ACC112 (cell line): ENCODE measurements around the gene WDR4.
"Not testable (repeated sequence)": the region's sequence is repeated elsewhere in the genome, so short reads cannot be mapped to it uniquely, and the experiment has no call there.

ENCODE experiments used
- H2AFZ ChIP-seq: fragments of 200-600 bp; sonication (generic); one replicate; pipeline ENCODE4 v1.6.0; 2017; ENCODE audit warnings: antibody characterized with exemption, low read length; ENCODE audit not compliant: unreplicated experiment
- H3K27ac ChIP-seq: fragments of 200-600 bp; sonication (generic); 2 replicates; pipeline ENCODE4 v1.5.1; 2014; ENCODE audit warnings: low read depth, mild to moderate bottlenecking, antibody characterized with exemption, low read length, moderate library complexity
- H3K27me3 ChIP-seq: fragments of 200-600 bp; sonication (generic); 2 replicates; pipeline ENCODE4 v1.6.1; 2014; ENCODE audit warnings: mild to moderate bottlenecking, antibody characterized with exemption, low read length, moderate library complexity, mixed read lengths; ENCODE audit not compliant: insufficient read depth
- H3K36me3 ChIP-seq: fragments of 200-600 bp; sonication (generic); 2 replicates; pipeline ENCODE4 v1.6.1; 2016; ENCODE audit warnings: mild to moderate bottlenecking, antibody characterized with exemption, low read length, moderate library complexity, mixed read lengths; ENCODE audit not compliant: insufficient read depth
- H3K4me1 ChIP-seq: fragments of 200-600 bp; sonication (generic); one replicate; pipeline ENCODE4 v1.6.1; 2016; ENCODE audit warnings: low read length, mixed read lengths; ENCODE audit not compliant: insufficient read depth, unreplicated experiment, control insufficient read depth
- H3K4me3 ChIP-seq: fragments of 200-600 bp; sonication (generic); 2 replicates; pipeline ENCODE4 v1.5.1; 2014; ENCODE audit warnings: mild to moderate bottlenecking, low read depth, low read length
- H3K79me2 ChIP-seq: fragments of 200-600 bp; sonication (generic); one replicate; pipeline ENCODE4 v1.6.0; 2016; ENCODE audit warnings: low read length; ENCODE audit not compliant: control insufficient read depth, unreplicated experiment, insufficient read depth

Gene WDR4, protein sequence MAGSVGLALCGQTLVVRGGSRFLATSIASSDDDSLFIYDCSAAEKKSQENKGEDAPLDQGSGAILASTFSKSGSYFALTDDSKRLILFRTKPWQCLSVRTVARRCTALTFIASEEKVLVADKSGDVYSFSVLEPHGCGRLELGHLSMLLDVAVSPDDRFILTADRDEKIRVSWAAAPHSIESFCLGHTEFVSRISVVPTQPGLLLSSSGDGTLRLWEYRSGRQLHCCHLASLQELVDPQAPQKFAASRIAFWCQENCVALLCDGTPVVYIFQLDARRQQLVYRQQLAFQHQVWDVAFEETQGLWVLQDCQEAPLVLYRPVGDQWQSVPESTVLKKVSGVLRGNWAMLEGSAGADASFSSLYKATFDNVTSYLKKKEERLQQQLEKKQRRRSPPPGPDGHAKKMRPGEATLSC

DNA sequence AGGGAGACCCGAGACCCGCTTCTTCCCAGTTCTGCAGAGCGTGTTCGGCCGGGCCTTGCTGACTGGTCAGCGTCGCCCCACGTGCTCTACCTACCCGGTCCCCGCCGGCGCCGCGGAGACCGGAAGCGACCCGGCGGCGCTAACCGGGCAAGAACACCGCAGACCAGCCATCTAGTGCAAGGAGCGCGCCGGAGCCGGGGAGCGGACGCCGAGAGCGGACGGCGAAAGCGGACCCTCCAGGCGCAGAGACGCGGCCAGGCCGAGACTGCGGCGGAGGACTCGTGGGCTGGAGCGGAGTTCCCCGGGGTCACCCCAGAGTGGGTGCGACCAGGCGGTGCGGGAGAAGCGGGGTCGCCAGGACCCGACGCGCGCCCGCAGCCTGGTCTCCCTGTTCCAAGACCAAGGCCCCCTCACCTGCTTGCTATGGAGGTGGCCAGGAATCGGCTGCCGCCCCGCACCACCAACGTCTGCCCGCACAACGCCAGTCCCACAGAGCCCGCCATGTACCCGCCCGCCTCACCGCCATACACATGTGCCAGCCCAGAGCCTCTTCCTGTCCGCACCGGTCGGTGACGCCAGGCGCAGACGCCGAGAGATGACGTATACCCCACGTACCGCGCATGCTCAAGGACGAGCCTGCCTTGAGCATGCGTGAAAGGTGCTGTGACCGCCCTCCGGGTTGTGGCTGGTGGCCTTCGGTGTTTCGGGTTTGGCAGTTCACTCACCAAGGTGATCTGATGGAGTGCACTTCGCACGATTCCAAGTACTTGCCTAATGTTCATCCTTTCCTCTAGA lies at the start of gene WDR4:
WDR4 (minus strand) TSS at position 547 of the 795 bp plus-strand sequence; CDS start at position 503, 44 bp downstream.
- peak within 1 kb of the TSS; percentile 94 for H3K4me3 ChIP-seq
- H3K27me3 ChIP-seq = no peaks in the 10 kb centered on the region
- peaks cover 7% of the 10 kb centered on the region; the same call in 1 of the 2 replicates for H3K36me3 ChIP-seq
- peaks cover 41% of the 10 kb centered on the region for H3K79me2 ChIP-seq
- H2AFZ ChIP-seq = peak within 1 kb of the TSS; percentile 73
- H3K4me1 ChIP-seq = peaks cover 6% of the 10 kb centered on the region
- H3K27ac ChIP-seq = peak within 1 kb of the TSS; percentile 78

DNA sequence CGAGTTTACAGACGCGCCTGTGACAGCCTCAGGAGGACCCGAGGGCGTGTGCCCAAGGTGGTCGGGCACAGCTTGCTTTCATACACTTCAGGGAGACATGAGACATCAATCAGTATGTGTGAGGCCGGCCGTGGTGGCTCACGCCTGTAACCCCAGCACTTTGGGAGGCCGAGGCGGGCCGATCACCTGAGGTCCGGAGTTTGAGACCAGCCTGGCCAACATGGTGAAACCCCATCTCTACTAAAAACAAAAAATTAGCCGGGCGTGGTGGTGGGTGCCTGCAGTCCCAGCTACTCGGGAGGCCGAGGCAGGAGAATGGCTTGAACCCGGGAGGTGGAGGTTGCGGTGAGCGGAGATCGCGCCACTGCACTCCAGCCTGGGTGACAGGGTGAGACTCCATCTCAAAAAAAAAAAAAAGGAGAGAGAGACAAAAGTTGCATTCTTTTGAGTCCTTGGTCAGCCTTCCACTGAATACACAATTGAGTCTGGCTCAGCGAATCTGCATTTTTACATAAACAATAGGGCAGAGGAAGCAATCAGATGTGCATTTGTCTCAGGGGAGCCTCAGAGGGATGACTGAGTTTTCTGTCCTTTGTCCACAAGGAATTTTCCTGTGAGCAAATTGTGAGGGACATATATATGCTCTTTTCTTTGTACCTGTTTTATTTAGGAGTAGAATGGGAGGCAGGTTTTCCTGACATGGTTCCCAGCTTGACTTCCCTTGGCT lies 48.3 kb upstream of the WDR4 start:
- H3K27ac ChIP-seq, H3K4me3 ChIP-seq, H2AFZ ChIP-seq, H3K79me2 ChIP-seq, H3K27me3 ChIP-seq, H3K36me3 ChIP-seq: not testable (repeated sequence)
- H3K4me1 ChIP-seq = peaks cover 10% of the 10 kb centered on the region

DNA sequence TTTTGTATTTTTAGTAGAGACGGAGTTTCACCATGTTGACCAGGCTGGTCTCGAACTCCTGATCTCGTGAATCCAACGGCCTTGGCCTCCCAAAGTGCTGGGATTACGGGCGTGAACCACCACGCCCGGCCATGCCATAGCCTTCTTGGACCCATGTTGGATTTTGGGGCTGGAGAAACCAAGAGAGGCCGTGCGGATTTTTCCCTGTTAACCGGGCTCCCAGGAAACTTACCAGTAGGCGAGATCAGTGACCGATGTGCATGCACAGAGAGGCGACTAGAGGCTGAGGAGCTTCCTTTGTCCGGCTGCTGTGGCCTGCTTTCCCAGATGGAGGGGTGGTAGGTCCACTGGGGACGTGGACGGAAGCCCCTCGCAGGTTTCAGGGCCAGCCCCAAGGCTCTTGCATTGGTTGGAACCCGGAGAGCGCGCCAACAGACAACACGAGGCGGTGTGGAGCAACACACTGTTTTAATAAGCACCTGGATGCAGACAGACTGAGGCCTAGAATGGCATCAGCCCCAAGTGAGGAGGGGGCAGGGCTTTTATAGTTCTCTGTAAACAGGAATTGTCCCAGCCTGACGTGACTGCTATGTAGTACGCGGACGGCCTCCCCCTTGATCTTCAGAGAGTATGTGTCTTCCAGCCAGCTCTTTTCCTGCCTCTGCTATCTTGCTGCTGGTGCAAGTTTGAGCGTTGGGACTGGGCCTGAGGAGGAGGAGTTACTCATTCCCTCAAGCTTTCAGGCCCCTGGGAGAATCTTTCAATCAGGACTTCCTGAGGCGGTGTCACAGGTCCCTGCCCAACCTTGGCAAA lies 46.0 kb upstream of the WDR4 start, which contains the start of gene ERVH48-1:
ERVH48-1 (minus strand) TSS at position 517 of the 813 bp plus-strand sequence. CDS start 6,624 bp downstream, outside the sequence.
- Histone ChIP-seq H3K79me2 (no peaks in the 10 kb centered on the region), H3K27ac (no peak within 1 kb of the TSS), H3K27me3 (no peaks in the 10 kb centered on the region), H3K4me3 (no peak within 1 kb of the TSS), H3K4me1 (peaks cover 10% of the 10 kb centered on the region), H3K36me3 (no peaks in the 10 kb centered on the region), H2AFZ (no peak within 1 kb of the TSS)

DNA sequence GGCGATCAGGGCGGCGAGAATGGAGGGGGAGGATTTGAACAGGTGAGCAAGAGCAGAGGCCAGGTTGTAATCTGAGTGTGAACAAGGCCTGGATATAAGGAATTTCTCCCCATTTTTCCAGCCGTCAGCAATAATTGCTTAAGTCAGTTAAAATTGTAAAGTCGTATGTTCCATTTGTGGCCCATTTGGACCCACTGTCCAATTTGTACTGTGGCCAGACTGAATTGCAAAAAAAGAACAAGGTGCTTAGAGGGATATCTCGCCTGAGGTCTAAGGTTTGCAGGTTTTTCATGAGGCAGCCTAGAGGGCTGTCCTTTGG lies 45.1 kb upstream of the WDR4 start:
- H3K36me3 ChIP-seq = no peaks in the 10 kb centered on the region
- H3K4me1 ChIP-seq = peaks cover 10% of the 10 kb centered on the region
- H2AFZ ChIP-seq = peak overlapping the region; percentile 82
- 0 out of 2 replicates have a peak overlapping the region, but pooled peaks have one; percentile 29 for H3K4me3 ChIP-seq
- H3K79me2 ChIP-seq = no peaks in the 10 kb centered on the region
- no peaks in the 10 kb centered on the region for H3K27me3 ChIP-seq
- H3K27ac ChIP-seq = no peak overlapping the region

DNA sequence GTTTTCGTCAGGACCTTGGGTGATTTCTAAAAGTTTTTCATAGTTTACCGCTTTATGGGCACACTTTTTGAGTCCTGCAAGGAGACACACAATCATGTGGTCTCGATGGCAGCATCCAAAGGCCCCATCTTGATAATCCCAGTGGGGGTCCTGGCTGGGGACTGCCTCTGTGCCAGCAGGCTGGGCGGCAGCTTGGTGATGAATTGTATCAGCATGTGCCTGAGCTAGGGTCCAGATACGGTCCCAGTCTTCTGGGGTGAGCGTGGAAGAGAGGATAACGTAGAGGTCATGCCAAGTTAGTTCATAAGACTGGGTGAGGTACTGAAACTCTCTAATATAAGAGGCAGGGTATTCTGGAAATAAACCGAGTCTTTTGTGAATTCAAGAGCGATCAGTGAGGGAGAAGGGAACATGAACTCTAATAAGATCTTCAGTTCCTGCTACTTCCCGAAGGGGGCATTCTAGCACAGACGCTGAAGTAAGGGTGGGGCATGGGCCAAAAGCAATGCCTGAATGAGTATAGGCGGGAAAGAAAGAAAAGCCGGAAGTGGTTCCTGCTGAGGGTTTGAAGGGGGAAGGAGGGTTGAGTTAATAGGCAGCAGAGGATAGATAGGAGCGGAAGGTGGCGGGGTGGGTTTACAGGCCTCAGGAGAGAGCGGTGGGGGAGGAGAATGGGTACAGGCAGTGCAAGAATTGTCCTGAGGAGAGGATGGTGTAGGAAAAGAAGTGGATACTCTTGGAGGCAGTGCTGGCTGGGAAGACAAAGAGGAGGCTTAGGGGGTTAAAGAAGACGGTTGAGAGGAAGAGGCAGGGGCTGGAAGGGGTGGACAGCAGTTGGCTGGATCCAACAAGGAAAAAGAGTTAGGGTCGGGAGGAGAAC lies 44.5 kb upstream of the WDR4 start:
- H2AFZ ChIP-seq = peak overlapping the region; percentile 94
- no peaks in the 10 kb centered on the region for H3K36me3 ChIP-seq
- H3K4me1 ChIP-seq = peaks cover 10% of the 10 kb centered on the region
- no peaks in the 10 kb centered on the region for H3K27me3 ChIP-seq
- H3K4me3 ChIP-seq = peak overlapping the region; percentile 31; the same call in 1 of the 2 replicates
- no peak overlapping the region for H3K27ac ChIP-seq
- H3K79me2 ChIP-seq = no peaks in the 10 kb centered on the region

DNA sequence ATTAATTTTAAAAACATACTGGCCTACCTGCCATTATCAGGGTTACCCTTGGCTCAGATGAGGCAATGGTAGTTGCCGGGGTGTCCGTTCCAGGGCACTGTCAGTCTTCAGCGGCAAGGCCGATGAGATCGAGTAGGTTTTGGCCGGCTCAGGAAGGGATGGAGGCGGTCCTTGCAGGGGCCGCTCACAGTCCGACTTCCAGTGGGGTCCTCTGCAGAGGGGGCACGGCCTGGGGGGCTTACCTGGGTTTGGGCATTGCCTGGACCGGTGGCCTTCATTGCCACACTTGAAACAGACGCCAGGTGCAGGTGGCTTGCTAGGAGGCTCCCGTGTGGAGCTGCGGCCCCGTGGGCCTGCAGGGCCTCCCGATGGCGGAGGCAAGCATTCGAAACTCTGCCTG lies 43.6 kb upstream of the WDR4 start:
- no peaks in the 10 kb centered on the region for H3K27me3 ChIP-seq
- H3K79me2 ChIP-seq = no peaks in the 10 kb centered on the region
- H3K4me1 ChIP-seq = peaks cover 10% of the 10 kb centered on the region
- no peak overlapping the region for H3K4me3 ChIP-seq
- H2AFZ ChIP-seq = no peak overlapping the region
- H3K27ac ChIP-seq = no peak overlapping the region
- H3K36me3 ChIP-seq = no peaks in the 10 kb centered on the region

DNA sequence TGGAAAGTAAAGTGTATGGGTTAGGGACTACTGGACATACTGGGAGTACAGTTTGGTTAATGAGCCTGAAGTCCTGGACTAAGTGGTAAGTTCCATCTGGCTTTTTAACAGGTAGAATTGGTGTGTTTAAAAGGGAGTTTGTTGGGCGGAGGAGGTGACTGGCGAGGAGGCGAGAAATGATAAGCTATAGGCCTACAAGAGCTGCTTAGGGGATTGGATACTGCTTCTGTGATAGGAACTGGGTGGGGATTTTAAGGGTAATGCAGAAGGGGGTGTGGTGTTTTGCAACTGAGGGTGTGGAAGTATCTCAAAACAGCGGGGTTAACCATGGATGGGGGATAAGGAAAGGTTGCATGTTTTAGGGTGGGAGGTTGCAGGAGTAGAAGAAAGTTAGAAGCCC lies 42.6 kb upstream of the WDR4 start:
- Histone ChIP-seq H3K4me1 (peaks cover 10% of the 10 kb centered on the region), H3K27ac (no peak overlapping the region), H3K36me3 (no peaks in the 10 kb centered on the region), H3K79me2 (no peaks in the 10 kb centered on the region), H3K27me3 (no peaks in the 10 kb centered on the region), H2AFZ (no peak overlapping the region), H3K4me3 (no peak overlapping the region)

DNA sequence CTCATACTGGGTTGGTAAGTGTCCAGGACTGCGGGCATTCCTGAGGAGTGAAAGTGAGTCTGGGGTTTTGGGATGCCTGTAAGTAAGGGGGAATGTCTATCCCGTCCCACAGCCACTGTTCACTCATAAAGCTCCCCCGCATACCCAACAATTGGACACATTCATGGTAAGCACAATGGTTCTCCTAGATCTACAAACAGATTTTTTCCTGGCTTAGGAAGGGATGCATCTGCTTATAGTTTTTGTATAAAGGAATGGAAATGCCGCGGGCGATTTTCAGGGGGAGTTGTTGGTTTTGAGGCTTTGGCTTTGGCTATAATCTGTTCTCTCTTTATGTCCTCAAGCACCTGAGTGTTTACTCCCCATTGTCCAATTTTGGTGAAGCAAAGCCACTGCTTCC lies 39.0 kb upstream of the WDR4 start:
- H3K4me3 ChIP-seq = no peak overlapping the region
- H3K27ac ChIP-seq = no peak overlapping the region
- H3K4me1 ChIP-seq = peaks cover 1% of the 10 kb centered on the region
- no peaks in the 10 kb centered on the region for H3K79me2 ChIP-seq
- no peaks in the 10 kb centered on the region for H3K27me3 ChIP-seq
- H2AFZ ChIP-seq = no peak overlapping the region
- H3K36me3 ChIP-seq = no peaks in the 10 kb centered on the region

DNA sequence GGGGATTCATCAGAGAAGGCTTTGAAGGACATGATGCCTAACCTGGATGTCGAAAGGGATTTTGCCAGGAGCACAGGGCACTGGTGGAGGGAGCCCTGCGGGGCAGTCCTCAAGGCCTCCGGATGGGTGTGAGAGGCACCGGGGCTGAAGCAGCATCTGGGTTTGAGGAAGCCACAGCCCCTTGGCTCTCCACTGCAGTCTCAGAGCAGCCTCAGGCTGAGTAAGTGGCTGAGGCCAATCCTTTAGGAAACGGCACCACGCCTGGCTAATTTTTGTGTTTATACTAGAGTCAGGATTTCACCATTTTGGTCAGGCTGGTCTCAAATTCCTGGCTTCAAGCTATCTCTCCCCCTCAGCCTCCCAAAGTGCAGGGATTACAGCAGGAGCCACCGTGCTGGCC lies 34.1 kb upstream of the WDR4 start:
- Histone ChIP-seq H3K4me3 (no peak overlapping the region), H3K79me2 (no peaks in the 10 kb centered on the region), H3K36me3 (peaks cover 3% of the 10 kb centered on the region; the same call in 1 of the 2 replicates), H3K27me3 (no peaks in the 10 kb centered on the region), H2AFZ (no peak overlapping the region), H3K27ac (no peak overlapping the region), H3K4me1 (no peaks in the 10 kb centered on the region)
